ENCODE results near the gene FGGY.

- TF ChIP-seq ZNF155 (tag by site-specific recombination; IDR thresholded peaks at IDR 0.05) (no peak), CTCF (tag by site-specific recombination; IDR thresholded peaks at IDR 0.05) (no peak)
These were observed 146.4 kb downstream of the FGGY start for GRCh38 chr1:59443310-59443709.

Measured in HEK293 (cell line).